Neuronal stem cell (in vitro differentiated cells): ENCODE results near the gene MSANTD1.

Experiments
- DNase-seq: peaks from one replicate; pipeline ENCODE4 v3.0.0-alpha.2; 2013; ENCODE audit warnings: low spot score
- H2AFZ ChIP-seq: one replicate; pipeline ENCODE4 v1.6.1; 2013; ENCODE audit warnings: mild to moderate bottlenecking, low read length, inconsistent platforms
- H2AK5ac ChIP-seq: 2 replicates; pipeline ENCODE4 v1.6.1; 2013; ENCODE audit warnings: low read depth, mild to moderate bottlenecking, inconsistent platforms, low read length, moderate library complexity, mixed read lengths
- H2BK120ac ChIP-seq: 2 replicates; pipeline ENCODE4 v1.6.1; 2013; ENCODE audit warnings: low read depth, mild to moderate bottlenecking, inconsistent platforms, low read length, moderate library complexity, mixed read lengths
- H2BK12ac ChIP-seq: one replicate; pipeline ENCODE4 v1.6.1; 2013; ENCODE audit warnings: low read length, inconsistent platforms
- H2BK15ac ChIP-seq: 2 replicates; pipeline ENCODE4 v1.6.1; 2013; ENCODE audit warnings: mild to moderate bottlenecking, low read length, inconsistent platforms, mixed read lengths
- H2BK5ac ChIP-seq: one replicate; pipeline ENCODE4 v1.6.1; 2013; ENCODE audit warnings: inconsistent platforms, mild to moderate bottlenecking, low read length, moderate library complexity
- H3K14ac ChIP-seq: one replicate; pipeline ENCODE4 v1.6.1; 2013; ENCODE audit warnings: low read length, inconsistent platforms
- H3K18ac ChIP-seq: 2 replicates; pipeline ENCODE4 v1.6.1; 2013; ENCODE audit warnings: low read length, inconsistent platforms
- H3K23ac ChIP-seq: 2 replicates; pipeline ENCODE4 v1.6.1; 2013; ENCODE audit warnings: low read depth, mild to moderate bottlenecking, mixed read lengths, low read length, inconsistent platforms; ENCODE audit not compliant: poor library complexity
- H3K27ac ChIP-seq: replicated peaks from 3 replicates; pipeline ENCODE4 v1.5.1; 2013; ENCODE audit warnings: low read length, inconsistent platforms
- H3K27me3 ChIP-seq, 3 experiments: 2 replicates each; pipeline ENCODE4 v1.6.1; 2013; ENCODE audit warnings: low read length in 3 of 3, mild to moderate bottlenecking in 2 of 3, inconsistent platforms in 1 of 3, low read depth in 1 of 3, mixed read lengths in 1 of 3, moderate library complexity in 1 of 3; ENCODE audit not compliant: control insufficient read depth in 3 of 3, insufficient read depth in 3 of 3
- H3K36me3 ChIP-seq, 2 donors: replicated peaks in 1 of 2; 2 replicates each; pipeline ENCODE4 v1.6.1; 2013; ENCODE audit warnings: low read length in 2 of 2; ENCODE audit not compliant: control insufficient read depth in 2 of 2, insufficient read depth in 2 of 2
- H3K4ac ChIP-seq: 2 replicates; pipeline ENCODE4 v1.6.1; 2013; ENCODE audit warnings: inconsistent platforms, mild to moderate bottlenecking, low read length, moderate library complexity
- H3K4me1 ChIP-seq, 2 donors: 1 replicate in 1 of 2; 2 replicates in 1 of 2; pipeline ENCODE4 v1.6.1; 2013; ENCODE audit warnings: low read length in 2 of 2, low read depth in 1 of 2; ENCODE audit not compliant: control insufficient read depth in 2 of 2, insufficient read depth in 1 of 2
- H3K4me2 ChIP-seq: one replicate; pipeline ENCODE4 v1.6.1; 2013; ENCODE audit warnings: mild to moderate bottlenecking, low read length, inconsistent platforms; ENCODE audit not compliant: insufficient read depth, poor library complexity, severe bottlenecking
- H3K4me3 ChIP-seq, 2 donors: 2 replicates each; pipeline ENCODE4 v1.5.1; 2013; ENCODE audit warnings: low read length in 2 of 2, mild to moderate bottlenecking in 2 of 2, inconsistent platforms in 1 of 2, moderate library complexity in 1 of 2
- H3K79me1 ChIP-seq: one replicate; pipeline ENCODE4 v1.6.1; 2013; ENCODE audit warnings: low read depth, mild to moderate bottlenecking, inconsistent platforms, low read length, moderate library complexity
- H3K9ac ChIP-seq: one replicate; pipeline ENCODE4 v1.6.1; 2013; ENCODE audit warnings: mild to moderate bottlenecking, low read depth, low read length, inconsistent platforms; ENCODE audit not compliant: poor library complexity
- H3K9me3 ChIP-seq, 2 donors: replicated peaks in 1 of 2; 2 replicates each; pipeline versions ENCODE3 to v1.6.1; 2013; ENCODE audit warnings: low read length in 2 of 2, mild to moderate bottlenecking in 2 of 2, inconsistent platforms in 1 of 2, low read depth in 1 of 2, mixed read lengths in 1 of 2, moderate library complexity in 1 of 2; ENCODE audit not compliant: control insufficient read depth in 2 of 2, insufficient read depth in 1 of 2
- H4K8ac ChIP-seq: one replicate; pipeline ENCODE4 v1.6.1; 2013; ENCODE audit warnings: low read depth, mild to moderate bottlenecking, inconsistent platforms, low read length, moderate library complexity
- H4K91ac ChIP-seq: one replicate; pipeline ENCODE4 v1.6.1; 2013; ENCODE audit warnings: low read length, low read depth, mild to moderate bottlenecking, inconsistent platforms; ENCODE audit not compliant: poor library complexity
- WGBS, 2 donors: extraction: QIAGEN DNeasy Blood & Tissue Kit; methylation state at CpG; one replicate each; pipeline ENCODE4 v1.1.7; 2013; ENCODE audit warnings: missing lambda C conversion rate in 2 of 2, mixed read lengths in 1 of 2; ENCODE audit not compliant: insufficient read length in 2 of 2, insufficient replicate concordance in 1 of 2; ENCODE audit errors: extremely low coverage in 2 of 2; 5-methylcytosine and 5-hydroxymethylcytosine counted together

The MSANTD1 gene

DNA sequence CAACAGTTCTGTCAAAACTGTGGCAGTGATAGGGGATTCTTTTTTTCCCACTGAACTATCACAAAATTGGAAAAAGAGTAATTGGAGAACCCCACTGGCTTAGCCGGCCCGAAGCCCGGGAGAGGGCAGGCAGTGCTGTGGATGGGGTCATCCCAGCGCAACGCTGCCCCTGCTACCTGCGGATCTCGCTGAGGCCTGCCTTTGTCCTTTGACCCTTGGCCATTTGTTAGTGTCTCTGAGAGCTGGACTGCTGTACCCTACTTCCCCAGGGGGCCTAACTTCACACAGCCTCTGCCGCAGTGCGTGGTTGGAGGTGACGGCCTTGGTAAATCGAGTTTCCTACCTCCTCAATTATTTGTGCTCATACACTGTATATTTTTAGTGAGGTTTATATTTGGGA is 43.0 kb upstream of the MSANTD1 start:
- Histone ChIP-seq H3K9me3 (no peaks in the 10 kb centered on the region), H3K27ac (no peak overlapping the region), H3K4me1 (peaks cover 5 to 10% of the 10 kb centered on the region in 2 donors), H3K18ac (no peak overlapping the region), H2BK15ac (no peak overlapping the region), H3K79me1 (peaks cover 2% of the 10 kb centered on the region), H3K4me2 (no peak overlapping the region), H2AFZ (no peak overlapping the region), H3K4ac (no peak overlapping the region), H3K9ac (peak overlapping the region; percentile 14), H3K36me3 (peaks cover 31 to 77% of the 10 kb centered on the region in 2 donors), H2BK5ac (no peak overlapping the region), H3K23ac (no peak overlapping the region), H2BK120ac (no peak overlapping the region), H4K91ac (no peak overlapping the region), H4K8ac (no peak overlapping the region), H3K27me3 (no peaks in the 10 kb centered on the region), H3K14ac (no peak overlapping the region), H2AK5ac (no peak overlapping the region), H3K4me3 (no peak overlapping the region), H2BK12ac (no peak overlapping the region)
- DNase-seq = peak; percentile 24
- no CpG with 5 or more reads among the region's 11 CpGs for WGBS, 2 donors

DNA sequence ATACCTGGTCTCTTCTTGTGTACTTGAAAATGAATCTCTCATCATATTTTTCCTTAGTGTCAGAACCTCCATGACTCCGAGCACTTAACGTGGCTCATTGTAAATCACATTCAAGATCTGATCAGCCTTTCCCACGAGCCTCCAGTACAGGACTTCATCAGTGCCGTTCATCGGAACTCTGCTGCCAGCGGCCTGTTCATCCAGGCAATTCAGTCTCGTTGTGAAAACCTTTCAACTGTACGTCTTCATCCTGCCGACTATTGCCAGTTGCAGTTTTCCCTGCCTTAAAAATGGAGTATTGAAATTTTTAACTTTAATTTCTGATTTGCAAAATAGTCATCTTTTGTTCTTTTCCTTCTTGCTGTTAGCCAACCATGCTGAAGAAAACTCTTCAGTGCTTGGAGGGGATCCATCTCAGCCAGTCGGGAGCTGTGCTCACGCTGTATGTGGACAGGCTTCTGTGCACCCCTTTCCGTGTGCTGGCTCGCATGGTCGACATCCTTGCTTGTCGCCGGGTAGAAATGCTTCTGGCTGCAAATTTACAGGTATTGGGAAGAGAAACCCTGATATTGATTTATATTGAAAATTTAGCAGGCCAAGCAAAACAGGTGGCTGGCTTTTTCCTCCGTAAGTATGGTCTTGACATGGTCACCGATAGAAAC is 42.4 kb upstream of the MSANTD1 start:
- no peak overlapping the region for H2AK5ac ChIP-seq
- no CpG with 5 or more reads among the region's 18 CpGs for WGBS, 2 donors
- peak overlapping the region; percentile 23 for H3K27ac ChIP-seq
- H3K14ac ChIP-seq = no peak overlapping the region
- no peak overlapping the region for H3K18ac ChIP-seq
- H3K79me1 ChIP-seq = peaks cover 2% of the 10 kb centered on the region
- H3K4ac ChIP-seq = no peak overlapping the region
- no peak overlapping the region for H3K9ac ChIP-seq
- H3K23ac ChIP-seq = no peak overlapping the region
- H2BK12ac ChIP-seq = no peak overlapping the region
- H2BK120ac ChIP-seq = no peak overlapping the region
- DNase-seq = no peak
- H3K4me3 ChIP-seq = no peak overlapping the region
- H2BK5ac ChIP-seq = no peak overlapping the region
- H3K4me2 ChIP-seq = no peak overlapping the region
- no peak overlapping the region for H2BK15ac ChIP-seq
- peaks cover 5 to 10% of the 10 kb centered on the region in 2 donors for H3K4me1 ChIP-seq
- no peak overlapping the region for H4K8ac ChIP-seq
- H3K36me3 ChIP-seq = peaks cover 31 to 80% of the 10 kb centered on the region in 2 donors
- no peak overlapping the region for H4K91ac ChIP-seq
- no peak overlapping the region for H2AFZ ChIP-seq
- no peaks in the 10 kb centered on the region for H3K27me3 ChIP-seq
- no peaks in the 10 kb centered on the region for H3K9me3 ChIP-seq

DNA sequence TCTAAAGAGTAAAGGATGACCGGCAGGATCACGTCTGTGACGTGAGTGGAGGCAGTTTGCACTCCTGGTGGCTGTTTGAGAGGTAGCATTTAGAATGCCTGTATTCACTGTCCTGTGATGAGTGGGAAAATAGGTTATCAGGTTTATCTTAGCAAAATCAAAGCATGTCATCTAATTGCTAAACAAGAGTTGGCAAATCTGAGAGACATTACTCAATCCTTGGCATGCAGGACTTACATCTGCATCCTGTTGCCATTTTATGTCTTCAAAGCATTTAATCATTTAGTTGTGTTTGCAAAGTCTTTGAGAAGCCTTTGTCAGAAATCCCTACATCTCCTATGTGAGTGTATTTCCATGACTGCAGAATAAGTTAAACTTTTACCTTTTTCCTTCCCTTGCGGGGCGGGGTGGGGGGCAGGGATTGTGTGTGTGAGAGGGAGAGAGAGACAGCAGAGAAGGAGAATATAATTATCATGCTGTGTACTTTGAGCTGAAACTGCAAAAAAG is 41.4 kb upstream of the MSANTD1 start:
- H3K4ac ChIP-seq = no peak overlapping the region
- no peak overlapping the region for H2AK5ac ChIP-seq
- H3K18ac ChIP-seq = no peak overlapping the region
- no peak overlapping the region for H3K23ac ChIP-seq
- no peak overlapping the region for H2BK120ac ChIP-seq
- no peak overlapping the region for H2BK5ac ChIP-seq
- H4K8ac ChIP-seq = no peak overlapping the region
- peaks cover 5 to 10% of the 10 kb centered on the region in 2 donors for H3K4me1 ChIP-seq
- H2AFZ ChIP-seq = no peak overlapping the region
- H3K4me3 ChIP-seq = no peak overlapping the region
- no peak for DNase-seq
- no peak overlapping the region for H3K14ac ChIP-seq
- H3K9ac ChIP-seq = no peak overlapping the region
- H3K27me3 ChIP-seq = no peaks in the 10 kb centered on the region
- no peak overlapping the region for H2BK15ac ChIP-seq
- no peak overlapping the region for H3K4me2 ChIP-seq
- no CpG with 5 or more reads among the region's 5 CpGs for WGBS, 2 donors
- no peak overlapping the region for H2BK12ac ChIP-seq
- no peak overlapping the region for H3K27ac ChIP-seq
- peaks cover 38 to 80% of the 10 kb centered on the region in 2 donors for H3K36me3 ChIP-seq
- peaks cover 2% of the 10 kb centered on the region for H3K79me1 ChIP-seq
- no peak overlapping the region for H4K91ac ChIP-seq
- H3K9me3 ChIP-seq = peaks cover 0 to 2% of the 10 kb centered on the region in 2 donors

DNA sequence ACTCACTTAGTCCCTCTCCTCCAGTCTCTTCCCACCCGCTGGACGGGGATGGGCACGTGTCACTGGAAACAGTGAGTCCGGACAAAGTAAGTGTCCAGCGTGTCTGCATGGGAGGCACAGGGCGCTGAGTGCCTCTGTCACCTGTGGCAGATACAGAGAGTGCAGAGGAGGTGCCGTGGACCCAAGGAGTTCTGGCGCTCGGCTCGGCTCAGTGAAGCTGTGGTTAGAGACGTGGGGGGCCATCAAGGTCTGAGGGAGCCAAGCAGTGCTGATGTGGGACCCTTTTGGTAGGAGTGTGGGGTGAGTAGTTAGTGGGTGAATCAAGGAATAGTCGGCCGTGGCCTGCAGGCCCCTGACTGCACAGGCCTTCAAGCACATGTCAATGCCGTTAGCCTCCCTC is 40.1 kb upstream of the MSANTD1 start:
- Histone ChIP-seq H2AK5ac (no peak overlapping the region), H3K9me3 (peaks cover 0 to 2% of the 10 kb centered on the region in 2 donors), H3K79me1 (peaks cover 2% of the 10 kb centered on the region), H3K14ac (no peak overlapping the region), H2BK120ac (no peak overlapping the region), H4K91ac (no peak overlapping the region), H3K4ac (no peak overlapping the region), H3K4me3 (no peak overlapping the region), H2BK15ac (no peak overlapping the region), H2BK12ac (no peak overlapping the region), H3K18ac (peak overlapping the region; percentile 35), H2BK5ac (no peak overlapping the region), H3K4me1 (peaks cover 5 to 10% of the 10 kb centered on the region in 2 donors), H4K8ac (no peak overlapping the region), H2AFZ (no peak overlapping the region), H3K27ac (no peak overlapping the region), H3K23ac (peak overlapping the region; percentile 17), H3K27me3 (no peaks in the 10 kb centered on the region), H3K36me3 (peaks cover 48 to 87% of the 10 kb centered on the region in 2 donors), H3K4me2 (no peak overlapping the region), H3K9ac (no peak overlapping the region)
- WGBS, 2 donors = no CpG with 5 or more reads among the region's 14 CpGs
- DNase-seq = no peak
